ENCODE data around the gene DCAF11.
A peak's percentile ranks its signal among the peaks of the same experiment; 100 is the strongest.

Gene DCAF11

DNA sequence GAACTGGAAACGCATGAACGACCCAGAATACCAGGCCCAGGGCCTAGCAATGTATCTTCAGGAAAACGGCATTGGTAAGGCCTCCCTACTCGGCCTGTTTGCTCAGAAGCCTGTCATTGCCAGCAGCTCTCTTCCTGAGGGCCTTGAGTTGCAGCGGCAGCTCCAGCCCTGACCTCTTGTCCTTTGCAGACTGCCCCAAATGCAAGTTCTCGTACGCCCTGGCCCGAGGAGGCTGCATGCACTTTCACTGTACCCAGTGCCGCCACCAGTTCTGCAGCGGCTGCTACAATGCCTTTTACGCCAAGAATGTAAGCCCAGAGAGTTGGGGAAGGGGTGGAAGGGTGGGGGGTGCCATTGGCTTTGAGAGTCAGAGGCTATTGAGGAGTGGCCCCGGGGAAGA is 42.8 kb downstream of the DCAF11 start:
- Histone ChIP-seq H3K4me1 (ENCODE audit: control insufficient read depth, insufficient read depth, low read length) (peaks cover 11% of the 10 kb centered on the region; the same call in 1 of the 2 replicates), H3K27me3 (ENCODE audit: control insufficient read depth, insufficient read depth, low read length) (no peaks in the 10 kb centered on the region), H3K27ac (ENCODE audit: low read depth, low read length) (no peak overlapping the region), H3K4me3 (ENCODE audit: low read depth, low read length) (no peak overlapping the region), H3K9ac (ENCODE audit: low read depth, low read length) (no peak overlapping the region), H3K36me3 (ENCODE audit: control insufficient read depth, insufficient read depth, low read length) (peaks cover 65% of the 10 kb centered on the region), H3K9me3 (ENCODE audit: control insufficient read depth, insufficient read depth, low read length) (no peaks in the 10 kb centered on the region)

DNA sequence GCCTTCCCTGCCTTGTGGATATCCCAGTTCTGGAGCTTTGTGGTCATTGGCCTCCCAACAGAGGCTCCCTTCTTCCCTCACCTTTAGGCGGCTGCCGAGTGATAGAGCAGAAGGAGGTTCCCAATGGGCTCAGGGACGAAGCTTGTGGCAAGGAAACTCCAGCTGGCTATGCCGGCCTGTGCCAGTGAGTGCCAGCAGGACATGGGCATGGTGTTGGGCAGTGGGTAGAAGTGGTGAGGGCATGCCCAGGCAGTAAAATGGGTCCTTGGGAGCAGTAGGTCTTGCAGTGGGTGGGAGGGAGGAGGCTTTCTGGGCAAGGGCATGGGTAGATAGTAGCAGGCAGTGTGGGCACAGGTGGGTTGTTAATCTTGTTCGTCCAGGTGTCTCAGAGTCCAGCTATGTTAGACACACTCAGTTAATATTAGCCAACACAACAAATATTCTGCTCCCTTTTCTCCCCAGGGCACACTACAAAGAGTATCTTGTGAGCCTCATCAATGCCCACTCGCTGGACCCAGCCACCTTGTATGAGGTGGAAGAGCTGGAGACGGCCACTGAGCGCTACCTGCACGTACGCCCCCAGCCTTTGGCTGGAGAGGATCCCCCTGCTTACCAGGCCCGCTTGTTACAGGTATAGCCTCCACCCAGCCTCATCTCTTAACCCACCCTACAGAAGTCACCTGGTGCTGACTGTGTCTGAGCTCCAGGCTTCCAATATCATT is 45.4 kb downstream of the DCAF11 start:
- H3K9me3 ChIP-seq (ENCODE audit: control insufficient read depth, insufficient read depth, low read length) = no peaks in the 10 kb centered on the region
- H3K4me1 ChIP-seq (ENCODE audit: control insufficient read depth, insufficient read depth, low read length) = peaks cover 11% of the 10 kb centered on the region; the same call in 1 of the 2 replicates
- no peak overlapping the region for H3K9ac ChIP-seq (ENCODE audit: low read depth, low read length)
- no peaks in the 10 kb centered on the region for H3K27me3 ChIP-seq (ENCODE audit: control insufficient read depth, insufficient read depth, low read length)
- peaks cover 63% of the 10 kb centered on the region for H3K36me3 ChIP-seq (ENCODE audit: control insufficient read depth, insufficient read depth, low read length)
- H3K4me3 ChIP-seq (ENCODE audit: low read depth, low read length) = no peak overlapping the region
- no peak overlapping the region for H3K27ac ChIP-seq (ENCODE audit: low read depth, low read length)

DNA sequence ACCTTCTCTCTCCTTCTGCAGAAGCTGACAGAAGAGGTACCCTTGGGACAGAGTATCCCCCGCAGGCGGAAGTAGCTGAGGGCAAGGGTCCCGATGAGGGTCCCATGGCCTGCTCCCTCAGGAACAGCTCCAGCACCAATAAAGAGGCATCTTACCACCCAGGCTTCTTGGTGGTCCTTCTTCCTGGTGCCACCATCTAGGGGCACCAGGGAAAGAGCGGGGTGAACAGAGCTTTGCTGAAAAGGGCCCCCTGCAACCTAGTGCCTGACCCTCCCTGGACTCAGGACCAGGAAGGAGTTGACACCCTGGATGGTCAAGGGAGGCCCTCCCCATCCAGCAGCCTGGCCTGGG is 45.9 kb downstream of the DCAF11 start:
- H3K36me3 ChIP-seq (ENCODE audit: control insufficient read depth, insufficient read depth, low read length) = peaks cover 63% of the 10 kb centered on the region
- H3K4me1 ChIP-seq (ENCODE audit: control insufficient read depth, insufficient read depth, low read length) = peaks cover 11% of the 10 kb centered on the region; the same call in 1 of the 2 replicates
- H3K27ac ChIP-seq (ENCODE audit: low read depth, low read length) = no peak overlapping the region

DNA sequence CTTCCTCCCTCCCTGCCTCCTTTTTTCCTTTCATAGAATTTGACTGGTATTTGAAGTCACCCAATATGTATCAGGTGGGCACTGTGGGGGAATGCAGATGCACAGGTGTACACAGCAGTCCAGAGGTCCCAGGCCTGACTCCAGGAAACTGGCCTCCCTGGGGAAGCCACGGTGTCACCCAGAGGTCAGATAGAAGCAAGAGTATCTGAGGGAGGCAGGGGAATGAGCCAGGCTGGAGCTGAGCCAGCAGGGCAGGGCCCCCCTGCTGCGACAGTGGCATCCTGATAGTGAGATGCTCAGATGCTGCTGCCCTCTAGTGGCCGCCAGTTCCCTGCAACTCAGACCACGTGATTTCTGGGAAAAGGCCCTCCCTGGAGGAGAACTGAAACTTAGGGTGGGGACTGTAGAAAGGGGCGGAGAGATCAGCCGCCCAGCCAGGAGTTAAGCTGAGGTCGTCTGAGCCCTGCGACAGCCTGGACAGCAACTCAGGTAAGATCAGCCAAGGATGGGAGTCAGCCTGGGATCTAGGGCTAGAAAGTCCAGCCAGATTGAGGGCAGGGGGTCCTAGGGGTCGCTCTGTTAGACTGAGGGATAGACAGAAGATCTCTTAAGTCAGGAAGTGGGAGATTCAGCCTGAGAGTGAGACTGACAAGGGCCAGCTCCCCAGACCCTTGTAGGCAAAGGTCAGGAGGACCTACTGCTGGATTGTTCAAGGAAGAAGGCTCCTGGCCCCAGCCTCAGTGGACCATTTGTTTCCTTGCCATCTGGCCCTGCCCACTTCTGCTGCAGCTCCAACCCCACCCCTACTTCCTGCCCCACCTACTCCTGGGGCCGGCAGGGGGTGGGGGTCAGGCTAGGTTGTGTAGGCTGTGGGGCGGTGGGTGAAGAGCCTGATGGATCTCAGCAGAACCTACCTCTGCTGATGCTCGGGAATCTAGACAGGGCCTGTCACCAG is 46.5 kb downstream of the DCAF11 start, which contains the start of gene IRF9:
Gene IRF9 (plus strand): TSS at position 416 of the 955 bp plus-strand sequence. CDS start 880 bp downstream, outside the sequence.
- no peaks in the 10 kb centered on the region for H3K27me3 ChIP-seq (ENCODE audit: control insufficient read depth, insufficient read depth, low read length)
- no peak within 1 kb of the TSS for H3K9ac ChIP-seq (ENCODE audit: low read depth, low read length)
- H3K9me3 ChIP-seq (ENCODE audit: control insufficient read depth, insufficient read depth, low read length) = no peaks in the 10 kb centered on the region
- peak within 1 kb of the TSS; percentile 30 for H3K27ac ChIP-seq (ENCODE audit: low read depth, low read length)
- peaks cover 11% of the 10 kb centered on the region; the same call in 1 of the 2 replicates for H3K4me1 ChIP-seq (ENCODE audit: control insufficient read depth, insufficient read depth, low read length)
- peaks cover 63% of the 10 kb centered on the region for H3K36me3 ChIP-seq (ENCODE audit: control insufficient read depth, insufficient read depth, low read length)
- peak within 1 kb of the TSS; percentile 57 for H3K4me3 ChIP-seq (ENCODE audit: low read depth, low read length)

More for the DNA sequence above, 45.9 kb downstream of the DCAF11 start:
- H3K27me3 ChIP-seq (ENCODE audit: control insufficient read depth, insufficient read depth, low read length) = no peaks in the 10 kb centered on the region
- H3K4me3 ChIP-seq (ENCODE audit: low read depth, low read length) = no peak overlapping the region
- no peaks in the 10 kb centered on the region for H3K9me3 ChIP-seq (ENCODE audit: control insufficient read depth, insufficient read depth, low read length)
- H3K9ac ChIP-seq (ENCODE audit: low read depth, low read length) = no peak overlapping the region

DNA sequence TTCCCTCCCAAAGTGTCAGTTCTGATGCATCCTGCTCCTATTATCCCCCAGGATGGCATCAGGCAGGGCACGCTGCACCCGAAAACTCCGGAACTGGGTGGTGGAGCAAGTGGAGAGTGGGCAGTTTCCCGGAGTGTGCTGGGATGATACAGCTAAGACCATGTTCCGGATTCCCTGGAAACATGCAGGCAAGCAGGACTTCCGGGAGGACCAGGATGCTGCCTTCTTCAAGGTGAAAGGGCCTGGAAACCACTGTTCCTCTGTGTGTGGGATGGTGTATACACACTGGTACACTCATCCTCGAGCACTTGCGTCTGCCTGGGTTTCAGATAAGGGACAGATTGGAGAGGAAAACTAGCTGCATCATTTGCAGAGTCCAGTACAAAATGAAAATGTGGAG is 47.5 kb downstream of the DCAF11 start:
- Histone ChIP-seq H3K36me3 (ENCODE audit: control insufficient read depth, insufficient read depth, low read length) (peaks cover 56% of the 10 kb centered on the region), H3K27me3 (ENCODE audit: control insufficient read depth, insufficient read depth, low read length) (no peaks in the 10 kb centered on the region), H3K4me3 (ENCODE audit: low read depth, low read length) (no peak overlapping the region), H3K9me3 (ENCODE audit: control insufficient read depth, insufficient read depth, low read length) (no peaks in the 10 kb centered on the region), H3K27ac (ENCODE audit: low read depth, low read length) (no peak overlapping the region), H3K4me1 (ENCODE audit: control insufficient read depth, insufficient read depth, low read length) (peaks cover 11% of the 10 kb centered on the region; the same call in 1 of the 2 replicates), H3K9ac (ENCODE audit: low read depth, low read length) (no peak overlapping the region)

DNA sequence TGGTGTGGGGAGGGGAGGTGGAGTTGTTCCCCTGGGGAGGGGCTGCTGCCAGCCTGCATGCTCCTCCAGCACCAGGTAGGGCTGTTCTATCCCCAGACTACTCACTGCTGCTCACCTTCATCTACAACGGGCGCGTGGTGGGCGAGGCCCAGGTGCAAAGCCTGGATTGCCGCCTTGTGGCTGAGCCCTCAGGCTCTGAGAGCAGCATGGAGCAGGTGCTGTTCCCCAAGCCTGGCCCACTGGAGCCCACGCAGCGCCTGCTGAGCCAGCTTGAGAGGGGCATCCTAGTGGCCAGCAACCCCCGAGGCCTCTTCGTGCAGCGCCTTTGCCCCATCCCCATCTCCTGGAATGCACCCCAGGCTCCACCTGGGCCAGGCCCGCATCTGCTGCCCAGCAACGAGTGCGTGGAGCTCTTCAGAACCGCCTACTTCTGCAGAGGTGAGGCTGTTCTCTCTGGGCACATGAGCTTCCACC is 50.0 kb downstream of the DCAF11 start:
- Histone ChIP-seq H3K9ac (ENCODE audit: low read depth, low read length) (no peak overlapping the region), H3K4me1 (ENCODE audit: control insufficient read depth, insufficient read depth, low read length) (peaks cover 11% of the 10 kb centered on the region; the same call in 1 of the 2 replicates)

DNA sequence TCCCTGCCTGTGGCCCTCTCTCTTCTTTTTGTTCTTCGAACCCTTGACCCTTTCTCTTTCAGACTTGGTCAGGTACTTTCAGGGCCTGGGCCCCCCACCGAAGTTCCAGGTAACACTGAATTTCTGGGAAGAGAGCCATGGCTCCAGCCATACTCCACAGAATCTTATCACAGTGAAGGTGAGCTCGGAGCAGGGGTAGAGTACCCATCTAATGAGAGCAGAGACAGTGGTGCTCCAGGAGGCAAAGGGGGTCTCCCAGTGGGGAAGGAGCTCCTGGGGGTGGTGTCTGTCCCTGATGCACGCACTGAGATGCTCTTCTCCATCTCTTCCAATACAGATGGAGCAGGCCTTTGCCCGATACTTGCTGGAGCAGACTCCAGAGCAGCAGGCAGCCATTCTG is 51.2 kb downstream of the DCAF11 start:
- peaks cover 27% of the 10 kb centered on the region for H3K36me3 ChIP-seq (ENCODE audit: control insufficient read depth, insufficient read depth, low read length)
- H3K9me3 ChIP-seq (ENCODE audit: control insufficient read depth, insufficient read depth, low read length) = no peaks in the 10 kb centered on the region
- H3K27me3 ChIP-seq (ENCODE audit: control insufficient read depth, insufficient read depth, low read length) = no peaks in the 10 kb centered on the region
- no peak overlapping the region for H3K27ac ChIP-seq (ENCODE audit: low read depth, low read length)
- no peak overlapping the region for H3K4me3 ChIP-seq (ENCODE audit: low read depth, low read length)
- H3K4me1 ChIP-seq (ENCODE audit: control insufficient read depth, insufficient read depth, low read length) = peaks cover 9% of the 10 kb centered on the region; the same call in 1 of the 2 replicates
- H3K9ac ChIP-seq (ENCODE audit: low read depth, low read length) = no peak overlapping the region

More for the DNA sequence above, 50.0 kb downstream of the DCAF11 start:
- Histone ChIP-seq H3K27ac (ENCODE audit: low read depth, low read length) (no peak overlapping the region), H3K36me3 (ENCODE audit: control insufficient read depth, insufficient read depth, low read length) (peaks cover 39% of the 10 kb centered on the region), H3K4me3 (ENCODE audit: low read depth, low read length) (no peak overlapping the region), H3K27me3 (ENCODE audit: control insufficient read depth, insufficient read depth, low read length) (no peaks in the 10 kb centered on the region), H3K9me3 (ENCODE audit: control insufficient read depth, insufficient read depth, low read length) (no peaks in the 10 kb centered on the region)

DNA sequence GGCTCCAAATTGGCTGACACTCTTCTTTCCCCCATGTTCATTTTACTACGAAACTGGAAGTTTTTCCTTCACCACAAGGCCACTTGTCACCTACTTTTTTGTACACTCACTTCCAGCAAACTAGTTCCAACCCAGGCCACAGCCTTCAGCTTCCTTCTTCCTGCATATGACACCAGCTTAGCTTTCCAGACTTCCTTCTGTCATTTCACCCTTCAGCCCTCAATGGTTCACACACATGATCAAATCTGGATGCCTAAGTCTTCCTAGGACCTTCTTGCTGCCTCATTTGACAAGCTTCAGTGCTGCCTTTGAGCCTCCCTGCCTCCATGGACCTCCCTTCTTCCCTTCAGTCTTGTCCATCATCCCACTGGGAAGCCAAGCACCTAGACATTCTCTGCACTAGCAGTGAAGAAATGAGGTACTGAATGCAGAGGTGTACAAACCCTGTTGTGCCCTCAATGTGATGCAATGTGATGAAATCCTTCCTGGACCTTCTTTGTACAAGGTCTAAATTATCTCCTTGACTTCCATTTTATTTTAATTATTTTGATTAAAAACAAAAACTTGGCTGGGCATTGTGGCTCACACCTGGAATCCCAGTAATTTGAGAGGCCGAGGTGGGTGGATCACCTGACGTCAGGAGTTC is 53.0 kb downstream of the DCAF11 start:
- H3K4me1 ChIP-seq (ENCODE audit: control insufficient read depth, insufficient read depth, low read length) = 0 out of 2 replicates have a peak, but pooled peaks cover 6% of the 10 kb centered on the region
- no peaks in the 10 kb centered on the region for H3K27me3 ChIP-seq (ENCODE audit: control insufficient read depth, insufficient read depth, low read length)
- H3K9ac ChIP-seq (ENCODE audit: low read depth, low read length) = no peak overlapping the region
- peaks cover 26% of the 10 kb centered on the region for H3K36me3 ChIP-seq (ENCODE audit: control insufficient read depth, insufficient read depth, low read length)
- no peak overlapping the region for H3K27ac ChIP-seq (ENCODE audit: low read depth, low read length)
- no peak overlapping the region for H3K4me3 ChIP-seq (ENCODE audit: low read depth, low read length)
- H3K9me3 ChIP-seq (ENCODE audit: control insufficient read depth, insufficient read depth, low read length) = no peaks in the 10 kb centered on the region

DNA sequence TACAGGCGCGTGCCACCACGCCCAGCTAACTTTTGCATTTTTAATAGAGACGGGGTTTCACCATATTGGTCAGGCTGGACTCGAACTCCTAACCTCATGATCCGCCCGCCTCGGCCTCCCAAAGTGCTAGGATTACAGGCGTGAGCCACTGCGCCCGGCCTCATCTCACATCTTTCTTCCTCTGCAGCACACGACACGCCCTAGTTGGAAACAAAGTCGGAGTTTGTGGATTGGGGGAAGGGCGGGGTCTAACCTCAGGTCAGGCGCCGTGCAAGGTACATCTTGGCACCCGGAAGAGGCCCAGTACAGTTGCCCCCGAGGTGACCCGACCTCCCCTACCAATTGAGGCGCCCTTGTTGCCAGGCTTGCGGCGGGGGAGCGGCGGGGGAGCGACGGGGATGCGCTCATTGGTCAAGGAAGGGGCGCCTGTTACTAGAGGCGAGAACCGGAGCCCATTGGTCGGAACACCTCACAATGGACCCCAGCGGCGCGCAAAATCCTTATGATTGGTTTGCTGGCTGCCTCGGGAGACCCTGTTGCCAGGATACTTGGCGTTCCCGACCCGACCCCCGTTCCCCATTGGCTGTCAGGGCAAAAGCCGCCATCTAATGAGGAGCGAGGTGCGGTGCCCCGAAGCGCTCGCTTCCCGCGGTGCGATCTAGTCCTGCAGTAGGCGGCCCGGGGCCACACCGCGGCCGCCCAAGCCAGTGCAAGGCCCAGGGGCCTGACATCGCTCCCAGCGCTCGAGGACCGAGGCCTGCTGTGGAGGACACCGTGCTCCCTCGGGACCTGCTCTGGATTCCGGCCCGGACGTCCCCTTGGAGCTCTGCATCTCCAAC is 57.1 kb downstream of the DCAF11 start, which contains the start of gene REC8:
Gene REC8 (plus strand): TSS at position 659 of the 839 bp plus-strand sequence. CDS start 473 bp downstream, outside the sequence.
- H3K9me3 ChIP-seq (ENCODE audit: control insufficient read depth, insufficient read depth, low read length) = no peaks in the 10 kb centered on the region
- H3K27ac ChIP-seq (ENCODE audit: low read depth, low read length) = peak within 1 kb of the TSS; percentile 50
- 0 out of 2 replicates have a peak within 1 kb of the TSS, but pooled peaks have one; percentile 15 for H3K9ac ChIP-seq (ENCODE audit: low read depth, low read length)

More for the DNA sequence above, 57.1 kb downstream of the DCAF11 start, which contains the start of gene REC8:
- no peaks in the 10 kb centered on the region for H3K27me3 ChIP-seq (ENCODE audit: control insufficient read depth, insufficient read depth, low read length)
- peak within 1 kb of the TSS; percentile 78 for H3K4me3 ChIP-seq (ENCODE audit: low read depth, low read length)
- H3K36me3 ChIP-seq (ENCODE audit: control insufficient read depth, insufficient read depth, low read length) = peaks cover 15% of the 10 kb centered on the region
- H3K4me1 ChIP-seq (ENCODE audit: control insufficient read depth, insufficient read depth, low read length) = 0 out of 2 replicates have a peak, but pooled peaks cover 6% of the 10 kb centered on the region

Measured in HUES48 (cell line).